ENCODE results near the gene PIEZO2. TPM values are rescaled to one million over a fixed set of nuclear protein-coding genes. Genes with fewer than 3 reads are reported as not detected.

Gene PIEZO2
- total RNA-seq, 1 donor from 2014 or later, result 5.3 TPM

DNA sequence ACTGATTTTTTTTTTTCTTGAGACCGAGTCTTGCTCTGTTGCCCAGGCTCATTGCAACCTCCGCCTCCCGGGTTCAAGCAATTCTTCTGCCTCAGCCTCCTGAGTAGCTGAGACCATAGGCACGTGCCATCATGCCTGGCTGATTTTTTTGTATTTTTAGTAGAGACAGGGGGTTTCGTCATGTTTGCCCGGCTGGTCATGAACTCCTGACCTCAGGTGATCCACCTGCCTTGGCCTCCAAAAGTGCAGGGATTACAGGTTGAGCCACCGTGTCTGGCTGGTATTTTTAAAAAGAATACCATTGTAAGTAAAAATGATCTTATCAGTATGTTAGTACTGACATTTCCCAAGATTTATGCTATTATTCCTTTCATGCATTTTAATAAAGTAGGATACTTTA lies 105.7 kb downstream of the PIEZO2 start:
- H3K27ac Mint-ChIP-seq (ENCODE audit: unreplicated experiment), result no peak overlapping the region
- H3K36me3 Mint-ChIP-seq (ENCODE audit: low read depth, unreplicated experiment), result no peaks in the 10 kb centered on the region
- peaks cover 17% of the 10 kb centered on the region for H3K4me1 ChIP-seq (ENCODE audit: insufficient read depth, low read length)
- DNase-seq (ENCODE audit: low read depth) (no peak), FAIRE-seq (no peak)
- TF ChIP-seq, protein P1, sequence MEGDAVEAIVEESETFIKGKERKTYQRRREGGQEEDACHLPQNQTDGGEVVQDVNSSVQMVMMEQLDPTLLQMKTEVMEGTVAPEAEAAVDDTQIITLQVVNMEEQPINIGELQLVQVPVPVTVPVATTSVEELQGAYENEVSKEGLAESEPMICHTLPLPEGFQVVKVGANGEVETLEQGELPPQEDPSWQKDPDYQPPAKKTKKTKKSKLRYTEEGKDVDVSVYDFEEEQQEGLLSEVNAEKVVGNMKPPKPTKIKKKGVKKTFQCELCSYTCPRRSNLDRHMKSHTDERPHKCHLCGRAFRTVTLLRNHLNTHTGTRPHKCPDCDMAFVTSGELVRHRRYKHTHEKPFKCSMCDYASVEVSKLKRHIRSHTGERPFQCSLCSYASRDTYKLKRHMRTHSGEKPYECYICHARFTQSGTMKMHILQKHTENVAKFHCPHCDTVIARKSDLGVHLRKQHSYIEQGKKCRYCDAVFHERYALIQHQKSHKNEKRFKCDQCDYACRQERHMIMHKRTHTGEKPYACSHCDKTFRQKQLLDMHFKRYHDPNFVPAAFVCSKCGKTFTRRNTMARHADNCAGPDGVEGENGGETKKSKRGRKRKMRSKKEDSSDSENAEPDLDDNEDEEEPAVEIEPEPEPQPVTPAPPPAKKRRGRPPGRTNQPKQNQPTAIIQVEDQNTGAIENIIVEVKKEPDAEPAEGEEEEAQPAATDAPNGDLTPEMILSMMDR (IDR thresholded peaks at IDR 0.05; ENCODE audit: insufficient read depth, low read depth, low read length), result no peak
- no peak for TF ChIP-seq EZH2 (IDR thresholded peaks at IDR 0.05; ENCODE audit: insufficient read depth, low read length)
- no peaks in the 10 kb centered on the region for H3K27me3 Mint-ChIP-seq (ENCODE audit: low read depth, unreplicated experiment)
- no peaks in the 10 kb centered on the region for H3K36me3 ChIP-seq (ENCODE audit: insufficient read depth, low read length)
- no peak overlapping the region for H3K9ac ChIP-seq (ENCODE audit: low read length)
- H3K79me2 ChIP-seq (ENCODE audit: insufficient read depth, low read length), result no peaks in the 10 kb centered on the region
- H3K27ac ChIP-seq (ENCODE audit: low read depth, low read length), result no peak overlapping the region
- no peak overlapping the region for H3K4me3 ChIP-seq (ENCODE audit: insufficient read depth, low read depth, low read length)
- no peaks in the 10 kb centered on the region for H3K9me3 ChIP-seq (ENCODE audit: insufficient read depth, low read depth, low read length)
- no peak overlapping the region for H3K4me2 ChIP-seq (ENCODE audit: low read length)
- peaks cover 32% of the 10 kb centered on the region for H3K4me1 Mint-ChIP-seq (ENCODE audit: low read depth, unreplicated experiment)
- H3K9me3 Mint-ChIP-seq (ENCODE audit: unreplicated experiment), result peaks cover 2% of the 10 kb centered on the region
- H3K27me3 ChIP-seq (ENCODE audit: insufficient read depth, low read length), result no peaks in the 10 kb centered on the region
- no peak overlapping the region for H3K4me3 Mint-ChIP-seq (ENCODE audit: unreplicated experiment)
- no peaks in the 10 kb centered on the region for H4K20me1 ChIP-seq (ENCODE audit: insufficient read depth, low read length)
- H2AFZ ChIP-seq (ENCODE audit: low read depth, low read length), result no peak overlapping the region

DNA sequence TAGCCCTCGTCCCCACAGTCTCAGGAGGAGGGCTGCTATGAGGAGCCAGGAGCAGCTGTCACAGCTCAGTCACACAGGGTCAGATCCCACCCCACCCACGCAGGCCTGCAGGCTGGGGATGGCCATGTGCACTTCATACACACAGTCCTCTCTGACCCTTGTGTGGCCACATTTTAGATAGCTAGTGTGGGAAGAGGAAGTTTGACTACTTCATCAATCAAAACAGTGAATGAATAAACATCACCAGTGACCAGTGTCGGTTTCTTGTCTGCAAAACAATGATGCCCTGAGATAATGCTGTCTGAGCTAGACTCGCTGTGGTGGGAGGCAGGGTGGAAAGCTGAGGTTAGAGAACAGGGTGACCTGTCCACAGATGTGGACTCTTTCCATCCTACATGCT lies 107.1 kb downstream of the PIEZO2 start:
- FAIRE-seq, result no peak
- no peak overlapping the region for H3K4me3 ChIP-seq (ENCODE audit: insufficient read depth, low read depth, low read length)
- H2AFZ ChIP-seq (ENCODE audit: low read depth, low read length), result no peak overlapping the region
- peak overlapping the region; percentile 59 for H3K27ac ChIP-seq (ENCODE audit: low read depth, low read length)
- Mint-ChIP-seq H3K4me3 (ENCODE audit: unreplicated experiment) (no peak overlapping the region), H3K27ac (ENCODE audit: unreplicated experiment) (no peak overlapping the region), H3K9me3 (ENCODE audit: unreplicated experiment) (peaks cover 2% of the 10 kb centered on the region), H3K27me3 (ENCODE audit: low read depth, unreplicated experiment) (no peaks in the 10 kb centered on the region), H3K4me1 (ENCODE audit: low read depth, unreplicated experiment) (peaks cover 20% of the 10 kb centered on the region), H3K36me3 (ENCODE audit: low read depth, unreplicated experiment) (no peaks in the 10 kb centered on the region)
- TF ChIP-seq EZH2 (IDR thresholded peaks at IDR 0.05; ENCODE audit: insufficient read depth, low read length), result no peak
- TF ChIP-seq, protein P1 (IDR thresholded peaks at IDR 0.05; ENCODE audit: insufficient read depth, low read depth, low read length), result no peak
- H3K79me2 ChIP-seq (ENCODE audit: insufficient read depth, low read length), result no peaks in the 10 kb centered on the region
- no peaks in the 10 kb centered on the region for H4K20me1 ChIP-seq (ENCODE audit: insufficient read depth, low read length)
- no peak overlapping the region for H3K9ac ChIP-seq (ENCODE audit: low read length)
- no peaks in the 10 kb centered on the region for H3K9me3 ChIP-seq (ENCODE audit: insufficient read depth, low read depth, low read length)
- H3K4me2 ChIP-seq (ENCODE audit: low read length), result peak overlapping the region; percentile 28
- H3K4me1 ChIP-seq (ENCODE audit: insufficient read depth, low read length), result peaks cover 12% of the 10 kb centered on the region
- peak; percentile 64 for DNase-seq (ENCODE audit: low read depth)
- no peaks in the 10 kb centered on the region for H3K36me3 ChIP-seq (ENCODE audit: insufficient read depth, low read length)
- no peaks in the 10 kb centered on the region for H3K27me3 ChIP-seq (ENCODE audit: insufficient read depth, low read length)

DNA sequence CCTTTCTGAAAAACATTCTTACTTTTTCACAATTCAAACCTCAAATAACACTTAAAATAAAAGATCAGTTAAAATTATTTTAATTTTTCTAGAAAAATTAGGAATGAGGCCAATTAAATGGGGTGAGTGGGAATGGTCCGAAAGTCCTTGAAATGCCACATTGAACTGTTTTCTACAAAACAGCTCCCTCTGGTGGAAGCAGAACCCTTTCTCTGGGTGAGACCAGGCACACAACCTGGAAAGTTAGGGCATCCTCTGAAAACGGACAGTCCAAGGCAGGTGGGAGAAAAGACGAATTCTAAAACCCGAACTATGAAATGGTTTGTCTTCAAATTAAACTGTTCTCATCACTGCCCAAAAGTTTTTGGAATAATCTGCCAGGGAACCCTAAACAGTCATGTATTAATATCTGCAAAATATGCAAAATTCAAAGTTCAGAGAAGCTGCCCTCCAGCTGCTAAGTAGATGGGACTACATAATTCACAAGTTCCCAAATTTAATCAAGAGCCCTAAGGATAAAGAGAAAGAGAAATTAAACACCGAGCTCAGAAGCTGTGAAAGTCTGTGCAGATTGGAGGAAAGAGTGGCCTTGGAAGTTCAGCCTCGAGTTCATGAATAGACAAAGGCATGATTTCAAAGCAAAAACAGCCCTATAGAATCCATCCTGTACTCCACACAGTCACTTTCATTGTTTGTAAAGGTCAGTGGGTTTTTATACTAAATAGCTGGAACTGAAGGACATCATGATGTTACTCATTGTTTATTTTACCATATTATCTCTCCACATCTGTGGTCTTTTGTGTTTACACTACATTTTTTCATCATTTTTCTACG lies 108.3 kb downstream of the PIEZO2 start:
- TF ChIP-seq EZH2 (IDR thresholded peaks at IDR 0.05; ENCODE audit: insufficient read depth, low read length), result no peak
- TF ChIP-seq, protein P1 (IDR thresholded peaks at IDR 0.05; ENCODE audit: insufficient read depth, low read depth, low read length), result peak; percentile 69
- Mint-ChIP-seq H3K27me3 (ENCODE audit: low read depth, unreplicated experiment) (no peaks in the 10 kb centered on the region), H3K9me3 (ENCODE audit: unreplicated experiment) (peaks cover 2% of the 10 kb centered on the region), H3K4me1 (ENCODE audit: low read depth, unreplicated experiment) (peaks cover 10% of the 10 kb centered on the region), H3K27ac (ENCODE audit: unreplicated experiment) (no peak overlapping the region), H3K4me3 (ENCODE audit: unreplicated experiment) (no peak overlapping the region), H3K36me3 (ENCODE audit: low read depth, unreplicated experiment) (no peaks in the 10 kb centered on the region)
- Histone ChIP-seq H3K4me3 (ENCODE audit: insufficient read depth, low read depth, low read length) (no peak overlapping the region), H3K4me2 (ENCODE audit: low read length) (peak overlapping the region; percentile 55), H3K9me3 (ENCODE audit: insufficient read depth, low read depth, low read length) (no peaks in the 10 kb centered on the region), H2AFZ (ENCODE audit: low read depth, low read length) (no peak overlapping the region), H3K9ac (ENCODE audit: low read length) (peak overlapping the region; percentile 41), H3K79me2 (ENCODE audit: insufficient read depth, low read length) (no peaks in the 10 kb centered on the region), H4K20me1 (ENCODE audit: insufficient read depth, low read length) (no peaks in the 10 kb centered on the region), H3K27ac (ENCODE audit: low read depth, low read length) (peak overlapping the region; percentile 37), H3K4me1 (ENCODE audit: insufficient read depth, low read length) (peaks cover 7% of the 10 kb centered on the region), H3K27me3 (ENCODE audit: insufficient read depth, low read length) (no peaks in the 10 kb centered on the region), H3K36me3 (ENCODE audit: insufficient read depth, low read length) (no peaks in the 10 kb centered on the region)
- FAIRE-seq (peak; percentile 23), DNase-seq (ENCODE audit: low read depth) (peak; percentile 23)
